ENCODE data around the gene POU3F1.

POU3F1 gene

DNA sequence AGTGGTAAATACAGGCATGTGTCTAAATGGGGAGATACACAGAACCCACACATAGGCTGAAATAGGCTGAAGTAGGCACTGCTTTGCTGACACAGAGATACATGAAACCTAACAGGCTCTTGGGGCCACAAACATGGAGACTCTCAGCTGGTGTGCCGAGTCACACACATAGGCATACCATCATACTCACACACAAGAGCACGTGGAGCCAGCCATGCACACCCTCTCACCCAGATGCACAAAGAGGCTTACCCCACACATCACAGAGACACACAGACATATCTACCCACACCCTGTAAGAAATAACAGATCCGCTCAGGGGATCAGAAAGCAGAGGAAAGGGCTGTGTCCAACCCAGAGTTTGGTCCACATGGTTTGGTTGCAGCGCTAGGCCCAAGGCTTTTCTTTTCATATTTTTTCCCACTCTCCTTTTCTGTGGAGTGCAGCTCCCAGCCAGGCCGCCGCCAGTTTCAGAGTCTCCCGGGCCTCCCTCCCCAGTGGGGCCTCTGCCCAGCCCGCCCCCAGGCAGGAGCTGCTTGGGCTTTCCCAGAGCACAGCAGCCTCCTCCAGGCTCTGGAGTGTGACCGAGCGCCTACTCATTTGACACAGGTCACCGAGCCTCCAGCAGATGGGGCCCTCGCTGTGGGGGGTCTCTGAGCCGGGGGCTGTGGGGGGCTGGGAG is 3.9 kb upstream of the POU3F1 start:
- TF ChIP-seq, protein P1, sequence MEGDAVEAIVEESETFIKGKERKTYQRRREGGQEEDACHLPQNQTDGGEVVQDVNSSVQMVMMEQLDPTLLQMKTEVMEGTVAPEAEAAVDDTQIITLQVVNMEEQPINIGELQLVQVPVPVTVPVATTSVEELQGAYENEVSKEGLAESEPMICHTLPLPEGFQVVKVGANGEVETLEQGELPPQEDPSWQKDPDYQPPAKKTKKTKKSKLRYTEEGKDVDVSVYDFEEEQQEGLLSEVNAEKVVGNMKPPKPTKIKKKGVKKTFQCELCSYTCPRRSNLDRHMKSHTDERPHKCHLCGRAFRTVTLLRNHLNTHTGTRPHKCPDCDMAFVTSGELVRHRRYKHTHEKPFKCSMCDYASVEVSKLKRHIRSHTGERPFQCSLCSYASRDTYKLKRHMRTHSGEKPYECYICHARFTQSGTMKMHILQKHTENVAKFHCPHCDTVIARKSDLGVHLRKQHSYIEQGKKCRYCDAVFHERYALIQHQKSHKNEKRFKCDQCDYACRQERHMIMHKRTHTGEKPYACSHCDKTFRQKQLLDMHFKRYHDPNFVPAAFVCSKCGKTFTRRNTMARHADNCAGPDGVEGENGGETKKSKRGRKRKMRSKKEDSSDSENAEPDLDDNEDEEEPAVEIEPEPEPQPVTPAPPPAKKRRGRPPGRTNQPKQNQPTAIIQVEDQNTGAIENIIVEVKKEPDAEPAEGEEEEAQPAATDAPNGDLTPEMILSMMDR (IDR thresholded peaks at IDR 0.05; ENCODE audit: borderline replicate concordance, insufficient read depth, low read depth, low read length) = no peak
- no peak overlapping the region for H3K4me3 ChIP-seq (ENCODE audit: low read depth, low read length)

DNA sequence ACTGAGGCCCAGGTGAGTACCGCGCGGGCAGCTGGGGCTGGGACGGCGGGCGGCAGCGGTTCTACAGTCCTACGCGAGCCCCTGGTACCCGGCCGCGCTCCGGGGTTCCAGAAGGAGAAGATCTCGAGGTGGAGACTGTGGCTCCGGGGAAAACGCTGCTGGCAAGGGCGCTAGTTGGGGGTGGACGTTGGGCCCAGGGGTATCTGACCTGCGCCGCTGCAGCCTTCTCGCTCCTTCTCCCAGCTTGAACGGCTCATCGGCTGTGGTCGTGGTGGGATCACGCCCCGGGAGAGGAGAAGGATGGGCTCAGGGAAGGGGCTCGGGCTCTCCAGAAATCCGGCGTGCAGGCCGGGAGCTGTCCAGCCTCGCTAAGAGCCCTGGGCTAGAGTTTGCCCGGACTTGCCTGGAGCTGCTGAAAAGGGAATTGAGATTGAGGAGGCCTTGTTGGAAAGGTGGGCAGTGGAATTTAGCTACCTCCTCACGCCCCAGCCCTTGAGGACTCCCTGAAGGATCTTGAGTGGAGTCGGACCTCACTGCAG is 1.1 kb upstream of the POU3F1 start:
- H3K4me3 ChIP-seq (ENCODE audit: low read depth, low read length) = peak overlapping the region; percentile 55
- TF ChIP-seq, protein P1 (IDR thresholded peaks at IDR 0.05; ENCODE audit: borderline replicate concordance, insufficient read depth, low read depth, low read length) = no peak

DNA sequence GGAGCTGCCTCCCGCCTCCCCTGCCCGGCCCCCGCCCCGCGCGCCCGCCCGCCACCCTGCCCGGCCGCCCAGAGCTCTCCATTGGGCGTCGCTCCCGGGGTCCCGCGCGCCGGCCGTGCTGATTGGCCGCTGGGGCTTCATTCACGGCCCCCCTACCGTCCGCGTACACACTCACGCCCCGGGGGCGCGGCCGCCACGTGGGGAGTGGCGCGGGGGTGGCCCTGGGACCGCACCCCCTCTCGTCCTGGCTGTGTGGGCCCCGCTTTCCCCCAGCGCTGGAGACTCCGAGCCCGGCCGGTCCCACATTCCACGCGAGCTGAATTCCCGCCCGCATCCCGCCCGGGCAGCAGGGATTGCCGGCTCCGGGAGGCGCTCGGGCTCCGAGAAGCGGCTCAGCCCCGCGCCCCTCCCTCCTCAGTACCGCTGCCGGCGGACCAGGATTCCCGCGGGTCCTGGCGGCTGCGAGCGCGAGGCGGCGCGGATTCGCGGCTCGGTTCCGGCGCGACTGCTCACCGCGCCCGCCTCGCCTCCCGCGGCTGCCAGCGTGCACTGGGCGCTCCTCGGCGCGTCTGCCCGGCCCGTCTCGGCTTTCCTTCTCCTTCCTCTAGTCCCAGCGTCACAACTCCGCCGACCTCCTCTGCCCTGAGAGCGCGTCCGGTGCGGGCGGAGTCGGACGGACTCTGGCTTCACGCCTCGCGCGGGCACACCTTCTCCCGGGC is 450 bp upstream of the POU3F1 start:
- peak overlapping the region; percentile 55 for H3K4me3 ChIP-seq (ENCODE audit: low read depth, low read length)
- TF ChIP-seq, protein P1 (IDR thresholded peaks at IDR 0.05; ENCODE audit: borderline replicate concordance, insufficient read depth, low read depth, low read length) = no peak

DNA sequence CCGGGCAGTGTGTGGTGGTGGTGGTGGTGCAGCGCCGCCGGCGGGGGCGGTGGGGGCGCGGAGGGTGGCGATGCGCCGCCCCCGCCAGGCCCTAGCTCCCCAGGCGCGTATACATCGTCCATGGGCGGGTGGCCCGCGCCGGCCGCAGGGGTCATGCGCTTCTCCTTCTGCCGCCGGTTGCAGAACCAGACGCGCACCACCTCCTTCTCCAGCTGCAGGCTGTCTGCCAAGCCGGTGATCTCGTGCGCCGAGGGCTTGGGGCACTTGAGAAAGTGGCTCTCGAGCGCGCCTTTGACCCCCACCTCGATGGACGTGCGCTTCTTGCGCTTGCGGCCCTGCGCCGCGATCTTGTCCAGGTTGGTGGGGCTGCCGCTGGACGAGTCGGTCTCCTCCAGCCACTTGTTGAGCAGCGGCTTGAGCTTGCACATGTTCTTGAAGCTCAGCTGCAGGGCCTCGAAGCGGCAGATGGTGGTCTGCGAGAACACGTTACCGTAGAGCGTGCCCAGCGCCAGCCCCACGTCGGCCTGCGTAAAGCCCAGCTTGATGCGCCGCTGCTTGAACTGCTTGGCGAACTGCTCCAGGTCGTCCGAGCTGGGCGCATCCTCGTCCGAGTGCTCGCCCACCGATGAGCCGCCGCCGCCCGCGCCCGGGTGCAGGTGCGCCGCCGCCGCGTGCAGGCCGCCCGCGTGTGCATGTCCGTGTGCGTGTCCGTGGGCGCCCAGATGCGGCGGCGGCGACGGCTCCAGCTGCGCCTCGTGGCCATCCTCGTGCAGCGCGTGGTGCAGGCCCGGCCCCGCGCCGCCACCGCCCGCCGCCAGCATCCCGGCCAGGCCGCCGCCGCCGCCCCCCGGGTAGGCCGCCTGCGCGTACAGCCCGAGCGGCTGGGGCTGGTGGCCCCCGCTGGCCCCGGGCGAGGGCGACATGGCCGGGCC is 926 bp downstream of the POU3F1 start:
- H3K4me3 ChIP-seq (ENCODE audit: low read depth, low read length) = no peak overlapping the region
- TF ChIP-seq, protein P1 (IDR thresholded peaks at IDR 0.05; ENCODE audit: borderline replicate concordance, insufficient read depth, low read depth, low read length) = no peak

DNA sequence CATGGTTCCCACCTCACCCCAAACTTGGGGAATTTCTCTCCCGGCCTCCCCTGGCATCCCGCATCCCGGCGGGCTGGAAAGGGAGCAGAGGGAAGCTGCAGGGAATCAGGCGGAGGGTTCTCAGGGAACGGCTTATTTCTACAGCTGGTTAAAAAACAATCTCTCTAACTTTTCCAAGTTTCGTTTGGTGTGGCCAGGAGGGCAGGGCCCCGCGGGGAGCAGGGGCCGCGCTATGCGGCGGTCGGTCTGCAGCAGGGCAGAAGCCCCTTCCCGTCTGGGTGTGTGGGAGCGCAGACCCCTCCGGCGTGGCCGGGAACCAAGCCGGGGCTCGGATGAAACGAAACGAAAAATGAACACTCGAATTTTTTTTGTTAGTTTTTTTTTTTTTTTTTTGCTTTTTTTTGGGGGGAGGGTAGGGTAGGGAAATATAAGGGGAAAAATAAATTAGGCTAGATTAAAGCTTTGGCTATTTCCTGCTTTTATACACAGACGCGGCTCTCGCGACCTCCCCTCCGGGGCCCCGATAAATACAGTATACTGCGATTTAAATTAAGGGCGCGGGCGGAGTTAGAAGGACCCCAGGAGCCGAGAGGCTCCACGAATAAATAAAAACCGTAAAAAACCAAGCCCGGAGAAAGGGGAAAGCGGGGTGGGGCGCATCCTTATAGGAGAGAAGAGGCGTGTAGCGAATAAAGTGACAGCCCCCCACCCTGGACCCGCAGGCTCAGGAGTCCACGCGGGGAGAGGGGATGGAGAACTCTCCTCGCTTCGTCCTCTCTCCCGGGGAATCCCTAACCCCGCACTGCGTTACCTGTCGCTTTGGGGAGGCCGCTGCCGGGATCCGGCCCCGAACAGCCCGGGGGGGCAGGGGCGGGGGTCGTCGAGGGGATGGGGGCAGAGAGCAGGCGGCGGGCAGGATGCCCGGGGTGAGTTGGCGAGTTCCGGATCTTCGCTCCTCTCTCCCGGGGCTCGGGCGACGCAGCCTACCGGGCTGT is 2.1 kb downstream of the POU3F1 start:
- H3K4me3 ChIP-seq (ENCODE audit: low read depth, low read length) = peak overlapping the region; percentile 16
- TF ChIP-seq, protein P1 (IDR thresholded peaks at IDR 0.05; ENCODE audit: borderline replicate concordance, insufficient read depth, low read depth, low read length) = no peak

All from GM12875 (cell line).